HL-60 (cell line): ENCODE measurements around the gene VAV2.

Experiments
- DNase-seq, 2 experiments: peaks; one replicate each; pipeline ENCODE4 v3.0.0-alpha.2; 2010 to 2020; ENCODE audit warnings: low read depth in 1 of 2, low spot score in 1 of 2
- H3K27ac ChIP-seq: fragments of 250-450 bp; sonication (Bioruptor Pico); replicated peaks from 2 replicates; pipeline ENCODE4 v1.5.1; 2020; ENCODE audit warnings: mild to moderate bottlenecking, moderate library complexity
- H3K27me3 ChIP-seq: fragments of 250-450 bp; sonication (Bioruptor Pico); 2 replicates; pipeline ENCODE4 v1.5.1; 2021; ENCODE audit warnings: mild to moderate bottlenecking, moderate library complexity; ENCODE audit not compliant: insufficient read depth, poor library complexity, severe bottlenecking
- H3K4me3 ChIP-seq: replicated peaks from 2 replicates; pipeline ENCODE4 v1.5.1; 2011; ENCODE audit warnings: mild to moderate bottlenecking, control low read depth, low read length; ENCODE audit not compliant: insufficient read depth
- GABPA ChIP-seq: IDR thresholded peaks from 2 replicates; pipeline ENCODE4 v1.6.1; 2012; ENCODE audit warnings: low read depth
- POLR2AphosphoS5 ChIP-seq: IDR thresholded peaks from 2 replicates; pipeline ENCODE4 v1.6.1; 2012; ENCODE audit warnings: low read depth
- SPI1 ChIP-seq: IDR thresholded peaks from 2 replicates; pipeline ENCODE4 v1.6.1; 2012; ENCODE audit warnings: low read depth, mild to moderate bottlenecking, borderline replicate concordance
- TF ChIP-seq, protein P1 (sequence below): IDR thresholded peaks from one replicate; pipeline ENCODE4 v1.5.1; 2011; ENCODE audit warnings: low read length, control low read depth, inconsistent platforms; ENCODE audit not compliant: insufficient read depth
- TF ChIP-seq, protein P2 (sequence below): IDR thresholded peaks from 2 replicates; pipeline ENCODE4 v1.6.1; 2012; ENCODE audit warnings: low read depth; ENCODE audit not compliant: insufficient replicate concordance

The VAV2 gene

GRCh38 chr9:134030821-134031470 lies 38.8 kb upstream of the VAV2 start:
- TF ChIP-seq, protein P1, sequence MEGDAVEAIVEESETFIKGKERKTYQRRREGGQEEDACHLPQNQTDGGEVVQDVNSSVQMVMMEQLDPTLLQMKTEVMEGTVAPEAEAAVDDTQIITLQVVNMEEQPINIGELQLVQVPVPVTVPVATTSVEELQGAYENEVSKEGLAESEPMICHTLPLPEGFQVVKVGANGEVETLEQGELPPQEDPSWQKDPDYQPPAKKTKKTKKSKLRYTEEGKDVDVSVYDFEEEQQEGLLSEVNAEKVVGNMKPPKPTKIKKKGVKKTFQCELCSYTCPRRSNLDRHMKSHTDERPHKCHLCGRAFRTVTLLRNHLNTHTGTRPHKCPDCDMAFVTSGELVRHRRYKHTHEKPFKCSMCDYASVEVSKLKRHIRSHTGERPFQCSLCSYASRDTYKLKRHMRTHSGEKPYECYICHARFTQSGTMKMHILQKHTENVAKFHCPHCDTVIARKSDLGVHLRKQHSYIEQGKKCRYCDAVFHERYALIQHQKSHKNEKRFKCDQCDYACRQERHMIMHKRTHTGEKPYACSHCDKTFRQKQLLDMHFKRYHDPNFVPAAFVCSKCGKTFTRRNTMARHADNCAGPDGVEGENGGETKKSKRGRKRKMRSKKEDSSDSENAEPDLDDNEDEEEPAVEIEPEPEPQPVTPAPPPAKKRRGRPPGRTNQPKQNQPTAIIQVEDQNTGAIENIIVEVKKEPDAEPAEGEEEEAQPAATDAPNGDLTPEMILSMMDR, result no peak
- TF ChIP-seq GABPA (no peak), SPI1 (no peak), POLR2AphosphoS5 (no peak)
- TF ChIP-seq, protein P2, sequence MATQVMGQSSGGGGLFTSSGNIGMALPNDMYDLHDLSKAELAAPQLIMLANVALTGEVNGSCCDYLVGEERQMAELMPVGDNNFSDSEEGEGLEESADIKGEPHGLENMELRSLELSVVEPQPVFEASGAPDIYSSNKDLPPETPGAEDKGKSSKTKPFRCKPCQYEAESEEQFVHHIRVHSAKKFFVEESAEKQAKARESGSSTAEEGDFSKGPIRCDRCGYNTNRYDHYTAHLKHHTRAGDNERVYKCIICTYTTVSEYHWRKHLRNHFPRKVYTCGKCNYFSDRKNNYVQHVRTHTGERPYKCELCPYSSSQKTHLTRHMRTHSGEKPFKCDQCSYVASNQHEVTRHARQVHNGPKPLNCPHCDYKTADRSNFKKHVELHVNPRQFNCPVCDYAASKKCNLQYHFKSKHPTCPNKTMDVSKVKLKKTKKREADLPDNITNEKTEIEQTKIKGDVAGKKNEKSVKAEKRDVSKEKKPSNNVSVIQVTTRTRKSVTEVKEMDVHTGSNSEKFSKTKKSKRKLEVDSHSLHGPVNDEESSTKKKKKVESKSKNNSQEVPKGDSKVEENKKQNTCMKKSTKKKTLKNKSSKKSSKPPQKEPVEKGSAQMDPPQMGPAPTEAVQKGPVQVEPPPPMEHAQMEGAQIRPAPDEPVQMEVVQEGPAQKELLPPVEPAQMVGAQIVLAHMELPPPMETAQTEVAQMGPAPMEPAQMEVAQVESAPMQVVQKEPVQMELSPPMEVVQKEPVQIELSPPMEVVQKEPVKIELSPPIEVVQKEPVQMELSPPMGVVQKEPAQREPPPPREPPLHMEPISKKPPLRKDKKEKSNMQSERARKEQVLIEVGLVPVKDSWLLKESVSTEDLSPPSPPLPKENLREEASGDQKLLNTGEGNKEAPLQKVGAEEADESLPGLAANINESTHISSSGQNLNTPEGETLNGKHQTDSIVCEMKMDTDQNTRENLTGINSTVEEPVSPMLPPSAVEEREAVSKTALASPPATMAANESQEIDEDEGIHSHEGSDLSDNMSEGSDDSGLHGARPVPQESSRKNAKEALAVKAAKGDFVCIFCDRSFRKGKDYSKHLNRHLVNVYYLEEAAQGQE, result no peak
- no peak overlapping the region for H3K27ac ChIP-seq
- no peak overlapping the region for H3K4me3 ChIP-seq
- no peaks in the 10 kb centered on the region for H3K27me3 ChIP-seq
- no peak for DNase-seq

- no peaks in the 10 kb centered on the region for H3K27me3 ChIP-seq
- no peak for DNase-seq
- no peak overlapping the region for H3K4me3 ChIP-seq
- H3K27ac ChIP-seq, result no peak overlapping the region
- TF ChIP-seq SPI1, result no peak
- TF ChIP-seq, protein P1, result no peak
- TF ChIP-seq, protein P2, result no peak
- no peak for TF ChIP-seq POLR2AphosphoS5
- no peak for TF ChIP-seq GABPA
Measured at GRCh38 chr9:134029248-134030226, 37.4 kb upstream of the VAV2 start.

DNA sequence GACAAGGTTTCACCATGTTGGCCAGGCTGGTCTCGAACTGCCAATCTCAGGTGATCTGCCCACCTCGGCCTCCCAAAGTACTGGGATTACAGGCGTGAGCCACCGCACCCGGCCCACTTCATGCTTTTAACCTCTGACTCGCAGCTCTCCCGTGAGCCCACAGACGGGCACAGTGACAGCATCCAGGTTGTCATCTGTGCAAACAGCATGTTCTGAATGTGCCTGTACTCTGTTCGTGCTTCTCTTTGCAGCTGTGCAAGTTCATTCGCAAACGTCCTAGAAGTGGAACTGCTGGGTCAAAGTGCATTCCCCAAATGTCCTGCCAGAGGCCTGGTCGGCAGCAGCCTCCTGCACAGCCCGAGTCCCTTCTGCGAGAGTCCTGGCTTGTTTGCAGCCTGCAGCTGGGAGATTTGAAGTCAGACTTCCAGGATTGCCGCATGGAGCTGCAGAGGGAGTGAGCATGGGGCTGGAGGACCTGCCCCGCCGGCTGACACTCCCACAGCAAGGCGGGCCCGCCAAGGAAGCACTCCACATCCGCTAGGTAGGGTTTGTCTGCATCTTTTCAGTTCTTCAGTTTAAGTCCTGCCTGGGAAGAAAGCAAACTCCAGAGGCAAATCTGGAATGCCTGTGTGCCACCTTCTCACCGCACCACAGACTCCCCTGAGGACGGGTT lies 36.6 kb upstream of the VAV2 start:
- no peak overlapping the region for H3K27ac ChIP-seq
- TF ChIP-seq SPI1 (no peak), GABPA (no peak), POLR2AphosphoS5 (no peak)
- TF ChIP-seq, protein P2, result no peak
- TF ChIP-seq, protein P1, result no peak

More for the DNA sequence above, 36.6 kb upstream of the VAV2 start:
- DNase-seq, result no peak
- no peak overlapping the region for H3K4me3 ChIP-seq
- H3K27me3 ChIP-seq, result no peaks in the 10 kb centered on the region
